HG03103 (cell line): Measurements from ENCODE around the gene DNPH1.

Source experiments
- ATAC-seq: cut with Tn5 transposase; IDR thresholded peaks from one replicate; pipeline ENCODE4 v1.9.1; 2021; ENCODE audit warnings: low read depth; ENCODE audit not compliant: unreplicated experiment

Gene DNPH1

GRCh38 chr6:43219119-43219518, 10.2 kb downstream of the DNPH1 start:
- ATAC-seq = no peak

GRCh38 chr6:43217351-43217750, 11.9 kb downstream of the DNPH1 start:
- ATAC-seq = no peak

GRCh38 chr6:43216200-43216599, 13.1 kb downstream of the DNPH1 start:
- no peak for ATAC-seq

GRCh38 chr6:43215066-43215465, 14.2 kb downstream of the DNPH1 start:
- ATAC-seq = no peak

GRCh38 chr6:43213431-43213830, 15.8 kb downstream of the DNPH1 start:
- ATAC-seq = no peak

GRCh38 chr6:43211955-43212354, 17.3 kb downstream of the DNPH1 start:
- no peak for ATAC-seq

- no peak for ATAC-seq
Measured at GRCh38 chr6:43207286-43207685, 22.0 kb downstream of the DNPH1 start.

GRCh38 chr6:43205849-43206248, 23.4 kb downstream of the DNPH1 start:
- ATAC-seq = no peak

GRCh38 chr6:43204271-43205105, 24.8 kb downstream of the DNPH1 start:
- ATAC-seq = no peak

- ATAC-seq = no peak
Measured at GRCh38 chr6:43203718-43204095, 25.6 kb downstream of the DNPH1 start.

- no peak for ATAC-seq
Measured at GRCh38 chr6:43203029-43203717, 26.1 kb downstream of the DNPH1 start.

- no peak for ATAC-seq
Measured at GRCh38 chr6:43202451-43202850, 26.8 kb downstream of the DNPH1 start.

GRCh38 chr6:43200541-43200940, 28.7 kb downstream of the DNPH1 start:
- ATAC-seq = no peak

- ATAC-seq = no peak
Measured at GRCh38 chr6:43199912-43200311, 29.4 kb downstream of the DNPH1 start.

GRCh38 chr6:43196337-43196736, 32.9 kb downstream of the DNPH1 start:
- ATAC-seq = no peak

GRCh38 chr6:43193929-43194328, 35.4 kb downstream of the DNPH1 start:
- ATAC-seq = no peak

- ATAC-seq = no peak
Measured at GRCh38 chr6:43192911-43193310, 36.4 kb downstream of the DNPH1 start.

- no peak for ATAC-seq
Measured at GRCh38 chr6:43189776-43190304, 39.4 kb downstream of the DNPH1 start.

GRCh38 chr6:43188426-43188825, 40.9 kb downstream of the DNPH1 start:
- ATAC-seq = no peak

GRCh38 chr6:43187821-43188220, 41.5 kb downstream of the DNPH1 start:
- ATAC-seq = no peak

GRCh38 chr6:43186706-43187105, 42.6 kb downstream of the DNPH1 start:
- ATAC-seq = no peak

- no peak for ATAC-seq
Measured at GRCh38 chr6:43186019-43186418, 43.3 kb downstream of the DNPH1 start.
